ENCODE data around the gene CPT1A.

The CPT1A gene

DNA sequence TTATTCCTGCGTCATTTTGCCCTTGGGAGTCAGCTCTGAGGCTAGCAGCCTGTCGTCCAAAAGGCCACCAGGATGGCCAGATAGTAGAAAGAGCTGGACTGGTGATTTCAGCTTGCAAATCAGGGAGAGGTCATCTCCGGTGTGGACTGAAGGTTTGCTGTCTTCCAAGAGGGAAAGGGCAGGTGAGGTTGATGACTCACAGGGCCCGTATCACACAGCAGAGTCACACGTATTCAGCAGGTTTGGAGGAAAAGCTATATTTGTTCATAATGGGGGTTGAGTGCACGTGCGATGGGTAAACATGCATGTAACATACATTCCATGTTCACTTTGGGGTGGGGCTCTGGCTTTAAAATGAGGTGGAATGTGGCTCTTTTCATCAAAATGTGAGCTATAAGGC lies 36.3 kb upstream of the CPT1A start:
- DNase-seq (ENCODE audit: low read depth), result no peak
- no peak for TF ChIP-seq MYC (IDR thresholded peaks at IDR 0.05; ENCODE audit: low read depth, low read length)
- TF ChIP-seq, protein P1, sequence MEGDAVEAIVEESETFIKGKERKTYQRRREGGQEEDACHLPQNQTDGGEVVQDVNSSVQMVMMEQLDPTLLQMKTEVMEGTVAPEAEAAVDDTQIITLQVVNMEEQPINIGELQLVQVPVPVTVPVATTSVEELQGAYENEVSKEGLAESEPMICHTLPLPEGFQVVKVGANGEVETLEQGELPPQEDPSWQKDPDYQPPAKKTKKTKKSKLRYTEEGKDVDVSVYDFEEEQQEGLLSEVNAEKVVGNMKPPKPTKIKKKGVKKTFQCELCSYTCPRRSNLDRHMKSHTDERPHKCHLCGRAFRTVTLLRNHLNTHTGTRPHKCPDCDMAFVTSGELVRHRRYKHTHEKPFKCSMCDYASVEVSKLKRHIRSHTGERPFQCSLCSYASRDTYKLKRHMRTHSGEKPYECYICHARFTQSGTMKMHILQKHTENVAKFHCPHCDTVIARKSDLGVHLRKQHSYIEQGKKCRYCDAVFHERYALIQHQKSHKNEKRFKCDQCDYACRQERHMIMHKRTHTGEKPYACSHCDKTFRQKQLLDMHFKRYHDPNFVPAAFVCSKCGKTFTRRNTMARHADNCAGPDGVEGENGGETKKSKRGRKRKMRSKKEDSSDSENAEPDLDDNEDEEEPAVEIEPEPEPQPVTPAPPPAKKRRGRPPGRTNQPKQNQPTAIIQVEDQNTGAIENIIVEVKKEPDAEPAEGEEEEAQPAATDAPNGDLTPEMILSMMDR (IDR thresholded peaks at IDR 0.05; ENCODE audit: low read depth, low read length), result no peak
- no peak for TF ChIP-seq MAX (IDR thresholded peaks at IDR 0.05; ENCODE audit: low read depth, low read length)
- no peak for TF ChIP-seq POLR2A (IDR thresholded peaks at IDR 0.05; ENCODE audit: extremely low read depth, insufficient read length)
- H3K4me3 ChIP-seq (ENCODE audit: low read depth, low read length), result no peak overlapping the region

GRCh38 chr11:68872216-68873003 lies 30.7 kb upstream of the CPT1A start:
- TF ChIP-seq, protein P1 (IDR thresholded peaks at IDR 0.05; ENCODE audit: low read depth, low read length), result no peak
- TF ChIP-seq MAX (IDR thresholded peaks at IDR 0.05; ENCODE audit: low read depth, low read length) (no peak), MYC (IDR thresholded peaks at IDR 0.05; ENCODE audit: low read depth, low read length) (no peak), POLR2A (IDR thresholded peaks at IDR 0.05; ENCODE audit: extremely low read depth, insufficient read length) (no peak)
- DNase-seq (ENCODE audit: low read depth), result no peak
- no peak overlapping the region for H3K4me3 ChIP-seq (ENCODE audit: low read depth, low read length)

- TF ChIP-seq, protein P1 (IDR thresholded peaks at IDR 0.05; ENCODE audit: low read depth, low read length), result peak; percentile 23
- no peak for TF ChIP-seq POLR2A (IDR thresholded peaks at IDR 0.05; ENCODE audit: extremely low read depth, insufficient read length)
- peak overlapping the region; percentile 61 for H3K4me3 ChIP-seq (ENCODE audit: low read depth, low read length)
- peak; percentile 49 for DNase-seq (ENCODE audit: low read depth)
Measured at GRCh38 chr11:68870470-68870869, 28.8 kb upstream of the CPT1A start.

DNA sequence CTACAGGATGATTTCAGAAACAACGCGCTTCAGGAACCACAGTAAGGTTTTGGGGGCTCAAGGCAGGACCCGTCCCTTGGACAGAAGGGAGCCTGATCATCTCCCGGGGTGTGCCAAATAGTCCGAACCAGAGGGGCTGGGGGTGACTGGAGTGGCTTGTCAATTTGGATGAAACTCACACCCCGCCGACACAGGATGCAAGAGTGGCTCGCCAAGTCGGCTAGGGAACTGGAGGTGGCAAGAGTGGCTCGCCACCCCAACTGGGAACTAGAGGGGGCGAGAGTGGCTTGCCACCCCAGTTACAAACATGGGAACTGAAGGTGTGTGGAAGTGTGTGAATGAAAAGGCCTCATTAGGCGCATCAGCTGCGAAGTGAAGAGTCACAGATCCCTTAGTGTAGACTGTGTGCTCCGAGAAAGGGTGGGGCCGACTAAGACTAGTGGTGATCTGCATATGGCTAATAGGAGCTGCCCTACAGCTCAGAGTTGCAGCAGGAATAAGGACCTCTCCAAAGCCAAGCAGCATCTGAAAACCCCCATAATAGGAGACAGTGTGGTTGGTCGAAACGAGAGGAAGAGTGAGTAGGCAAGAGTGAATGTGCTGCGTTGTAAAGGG lies 26.6 kb upstream of the CPT1A start:
- TF ChIP-seq MAX (IDR thresholded peaks at IDR 0.05; ENCODE audit: low read depth, low read length) (no peak), MYC (IDR thresholded peaks at IDR 0.05; ENCODE audit: low read depth, low read length) (no peak), POLR2A (IDR thresholded peaks at IDR 0.05; ENCODE audit: extremely low read depth, insufficient read length) (no peak)
- TF ChIP-seq, protein P1 (IDR thresholded peaks at IDR 0.05; ENCODE audit: low read depth, low read length), result no peak
- DNase-seq (ENCODE audit: low read depth), result no peak
- H3K4me3 ChIP-seq (ENCODE audit: low read depth, low read length), result no peak overlapping the region

DNA sequence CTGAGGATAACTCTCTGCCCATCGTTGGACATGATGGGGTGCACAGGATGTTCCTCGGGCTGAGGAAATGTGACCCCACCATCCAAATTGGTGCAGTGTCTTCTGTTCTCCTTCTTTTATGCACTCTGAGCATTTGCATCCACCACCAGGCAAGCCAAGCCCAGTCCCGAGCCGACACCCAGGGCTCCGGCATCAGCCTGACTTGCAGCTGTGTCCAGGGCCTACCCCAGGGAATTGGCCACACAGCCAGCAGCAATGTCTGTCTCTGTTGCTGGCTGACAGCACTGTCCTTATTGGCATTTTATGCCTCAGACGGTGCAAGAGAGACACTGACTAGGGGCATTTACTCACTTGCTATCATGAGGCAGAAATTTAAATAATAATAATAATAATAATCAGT lies 25.4 kb upstream of the CPT1A start:
- no peak for DNase-seq (ENCODE audit: low read depth)
- H3K4me3 ChIP-seq (ENCODE audit: low read depth, low read length), result no peak overlapping the region
- TF ChIP-seq MAX (IDR thresholded peaks at IDR 0.05; ENCODE audit: low read depth, low read length) (no peak), MYC (IDR thresholded peaks at IDR 0.05; ENCODE audit: low read depth, low read length) (no peak), POLR2A (IDR thresholded peaks at IDR 0.05; ENCODE audit: extremely low read depth, insufficient read length) (no peak)
- TF ChIP-seq, protein P1 (IDR thresholded peaks at IDR 0.05; ENCODE audit: low read depth, low read length), result no peak
